Tibial nerve (tissue), 4 donors: ENCODE results near the gene RHOC.
A peak's percentile ranks its signal among the peaks of the same experiment; 100 is the strongest.

Source experiments
- CTCF ChIP-seq, 5 experiments: fragments of 200-600 bp in 3 of 5; fragments of 450-650 bp in 2 of 5; sonication (generic) in 3 of 5; IDR thresholded peaks; one replicate each; pipeline ENCODE4 v1.5.1; 2016 to 2019; ENCODE audit warnings: antibody characterized with exemption in 5 of 5, mild to moderate bottlenecking in 3 of 5, moderate library complexity in 2 of 5
- EP300 ChIP-seq, 2 donors: sonication (generic); formaldehyde crosslinking; IDR thresholded peaks; one replicate each; pipeline ENCODE4 v1.6.1; 2017; ENCODE audit warnings: antibody characterized with exemption in 2 of 2, mild to moderate bottlenecking in 1 of 2
- POLR2A ChIP-seq, 2 donors: fragments of 450-650 bp; IDR thresholded peaks; one replicate each; pipeline ENCODE4 v1.6.1; 2017; ENCODE audit warnings: antibody characterized with exemption in 2 of 2, mild to moderate bottlenecking in 2 of 2, moderate library complexity in 2 of 2

- no peak for TF ChIP-seq POLR2A (IDR thresholded peaks at IDR 0.05)
- TF ChIP-seq EP300 (IDR thresholded peaks at IDR 0.05), result no peak
- peak; percentile 86 to 92 (median 90) for TF ChIP-seq CTCF (IDR thresholded peaks at IDR 0.05)
Observed at GRCh38 chr1:112718691-112719418, 11.9 kb upstream of the RHOC start.
